Endothelial cell of umbilical vein (primary cell): ENCODE results near the gene MISFA. TPM values are rescaled to one million over a fixed set of nuclear protein-coding genes. Genes with fewer than 3 reads are reported as not detected.

Experiments used
- BruUV-seq: library from RNA; stranded (reverse); fragments of 400-500 nt; replicated peaks from 2 replicates; lab custom pipeline; 2021; lab: Mats Ljungman, UMichigan
- CTCF ChIA-PET: fragments of 300-600, 350-600 bp; sonication (Branson Sonifier 250); formaldehyde crosslinking; loops from one replicate; lab custom pipeline; 2021; ENCODE audit warnings: antibody characterized with exemption, inconsistent platforms; lab: Charles Lee
- POLR2A ChIA-PET: fragments of 300-600, 350-600 bp; sonication (Branson Sonifier 250); formaldehyde crosslinking; loops from one replicate; lab custom pipeline; 2021; ENCODE audit warnings: antibody characterized with exemption, inconsistent platforms; lab: Charles Lee
- DNase-seq: peaks from one replicate; pipeline ENCODE4 v3.0.0-alpha.2; 2011; ENCODE audit warnings: low read depth, low spot score
- FAIRE-seq: peaks from 2 replicates; lab custom pipeline; 2011; peaks lifted over from hg19 to GRCh38; lab: Jason Lieb, UNC
- H2AFZ ChIP-seq: 2 replicates; pipeline ENCODE4 v1.6.0; 2012; ENCODE audit warnings: low read depth, low read length, control low read depth, inconsistent platforms
- H3K27ac ChIP-seq: 2 replicates; pipeline ENCODE4 v1.5.1; 2011; ENCODE audit warnings: low read depth, mild to moderate bottlenecking, control low read depth, low read length, moderate library complexity; ENCODE audit not compliant: insufficient read depth
- H3K27me3 ChIP-seq, 2 experiments: 2 replicates each; pipeline versions ENCODE4 v1.6.0 to v1.6.1; 2011; ENCODE audit warnings: low read length in 2 of 2, mixed read lengths in 1 of 2; ENCODE audit not compliant: control insufficient read depth in 2 of 2, insufficient read depth in 2 of 2
- H3K36me3 ChIP-seq, 2 experiments: 2 replicates in 1 of 2; 3 replicates in 1 of 2; pipeline ENCODE4 v1.5.1; 2011; ENCODE audit warnings: low read length in 2 of 2, mild to moderate bottlenecking in 1 of 2, moderate library complexity in 1 of 2; ENCODE audit not compliant: control insufficient read depth in 2 of 2, insufficient read depth in 2 of 2; ENCODE audit errors: extremely low read depth in 1 of 2
- H3K4me1 ChIP-seq: 3 replicates; pipeline ENCODE4 v1.5.1; 2011; ENCODE audit warnings: mild to moderate bottlenecking, low read length; ENCODE audit not compliant: control insufficient read depth, insufficient read depth; ENCODE audit errors: extremely low read depth
- H3K4me2 ChIP-seq: 2 replicates; pipeline ENCODE4 v1.6.1; 2011; ENCODE audit warnings: low read length, control low read depth, mixed read lengths; ENCODE audit not compliant: insufficient read depth
- H3K4me3 ChIP-seq, 3 experiments: fragments of 200-600 bp in 1 of 3; sonication (generic), shearing (Covaris generic) in 1 of 3; replicated peaks in 1 of 3; 2 replicates each; pipeline ENCODE4 v1.5.1; 2011 to 2016; ENCODE audit warnings: control low read depth in 3 of 3, low read length in 3 of 3, mild to moderate bottlenecking in 2 of 3, inconsistent platforms in 1 of 3, low read depth in 1 of 3, moderate library complexity in 1 of 3; ENCODE audit not compliant: insufficient read depth in 1 of 3
- H3K79me2 ChIP-seq: 2 replicates; pipeline ENCODE4 v1.6.0; 2012; ENCODE audit warnings: low read length, inconsistent platforms; ENCODE audit not compliant: control insufficient read depth, insufficient read depth
- H3K9ac ChIP-seq: replicated peaks from 2 replicates; pipeline ENCODE3; 2011; ENCODE audit warnings: low read length, control low read depth; ENCODE audit not compliant: insufficient read depth; ENCODE audit errors: extremely low read depth
- H3K9me1 ChIP-seq: replicated peaks from 3 replicates; pipeline ENCODE4 v1.6.0; 2011; ENCODE audit warnings: mild to moderate bottlenecking, low read length; ENCODE audit not compliant: control insufficient read depth, insufficient read depth; ENCODE audit errors: extremely low read depth
- H3K9me3 ChIP-seq: replicated peaks from 2 replicates; pipeline ENCODE4 v1.5.1; 2012; ENCODE audit warnings: low read length, inconsistent platforms; ENCODE audit not compliant: control insufficient read depth, insufficient read depth
- H4K20me1 ChIP-seq: replicated peaks from 2 replicates; pipeline ENCODE3; 2011; ENCODE audit warnings: mild to moderate bottlenecking, low read length; ENCODE audit not compliant: control insufficient read depth, insufficient read depth; ENCODE audit errors: extremely low read depth
- CTCF ChIP-seq, 2 donors: IDR thresholded peaks; 1 replicate in 1 of 2; 2 replicates in 1 of 2; pipeline ENCODE4 v1.5.1; 2011; ENCODE audit warnings: low read length in 2 of 2, mild to moderate bottlenecking in 2 of 2, moderate library complexity in 2 of 2, control low read depth in 1 of 2, inconsistent platforms in 1 of 2, low read depth in 1 of 2; ENCODE audit not compliant: insufficient read depth in 1 of 2; ENCODE audit errors: extremely low read depth in 1 of 2
- EZH2 ChIP-seq: IDR thresholded peaks from 2 replicates; pipeline ENCODE4 v1.6.1; 2012; ENCODE audit warnings: borderline replicate concordance, low read depth, mild to moderate bottlenecking, moderate library complexity, low read length, inconsistent platforms; ENCODE audit not compliant: severe bottlenecking
- FOS ChIP-seq: IDR thresholded peaks from 2 replicates; pipeline ENCODE4 v1.6.1; 2011; ENCODE audit warnings: mild to moderate bottlenecking, low read length, moderate library complexity, borderline replicate concordance; ENCODE audit not compliant: insufficient read depth
- GATA2 ChIP-seq: IDR thresholded peaks from 2 replicates; pipeline ENCODE4 v1.7.0; 2011; ENCODE audit warnings: low read depth, mild to moderate bottlenecking, moderate library complexity, mixed read lengths, low read length; ENCODE audit not compliant: insufficient read length, insufficient read depth
- JUN ChIP-seq: IDR thresholded peaks from 2 replicates; pipeline ENCODE4 v1.6.1; 2011; ENCODE audit warnings: borderline replicate concordance, low read depth; ENCODE audit not compliant: insufficient read length, insufficient read depth
- MYC ChIP-seq: IDR thresholded peaks from one replicate; pipeline ENCODE4 v1.6.1; 2011; ENCODE audit warnings: mild to moderate bottlenecking, low read depth, low read length
- POLR2A ChIP-seq: IDR thresholded peaks from 2 replicates; pipeline ENCODE4 v1.6.1; 2012; ENCODE audit warnings: low read depth, mild to moderate bottlenecking, control low read depth, low read length
- POLR2AphosphoS5 ChIP-seq: IDR thresholded peaks from 2 replicates; pipeline ENCODE4 v1.6.1; 2012; ENCODE audit warnings: low read depth, mild to moderate bottlenecking, control low read depth, low read length, moderate library complexity; ENCODE audit not compliant: insufficient read depth
- dilution Hi-C: fragments of 300-500 bp; cut with MboI; formaldehyde crosslinking; loops from one replicate; pipeline ENCODE4 v1.15.0; 2019; ENCODE audit warnings: low sequenced_read_pairs; ENCODE audit not compliant: extremely low pct_ligation_motif_present
- intact Hi-C: fragments of 100-400 bp; cut with micrococcal nuclease; formaldehyde crosslinking; loops from one replicate; pipeline ENCODE4 v1.10.0; 2022
- polyA plus RNA-seq, 4 experiments: library from polyadenylated mRNA; depleted of rRNA in 3 of 4; stranded (reverse) in 3 of 4; unstranded in 1 of 4; fragments of >200 nt; gene quantifications; 2 replicates each; pipeline versions ENCODE4 v1.2.1 to v1.2.3, GENCODE V29; 2011 to 2012; ENCODE audit warnings: missing spikeins in 1 of 4
- total RNA-seq: library from RNA; stranded (reverse); gene quantifications from 2 replicates; pipeline ENCODE4 v1.2.3, GENCODE V29; 2021
- TF ChIP-seq, protein P1 (sequence below): IDR thresholded peaks from 2 replicates; pipeline ENCODE4 v1.6.1; 2011; ENCODE audit not compliant: insufficient read depth, insufficient read length

The MISFA gene
- total and polyA plus RNA-seq, 2 donors (not counting 3 experiments of a cell fraction or from before 2014, with no cell fraction given): 1.4 to 3.6 TPM

- Histone ChIP-seq H3K36me3 (no peaks in the 10 kb centered on the region), H4K20me1 (peaks cover 3% of the 10 kb centered on the region), H3K9me3 (no peaks in the 10 kb centered on the region), H3K4me2 (peak overlapping the region; percentile 100), H3K4me1 (peaks cover 16% of the 10 kb centered on the region), H3K27me3 (no peaks in the 10 kb centered on the region), H3K9ac (no peak overlapping the region), H3K9me1 (no peaks in the 10 kb centered on the region), H2AFZ (no peak overlapping the region), H3K79me2 (peaks cover 54% of the 10 kb centered on the region), H3K27ac (no peak overlapping the region), H3K4me3 (peak overlapping the region in 2 of 3 experiments; percentile 97 to 99)
- TF ChIP-seq, protein P1, sequence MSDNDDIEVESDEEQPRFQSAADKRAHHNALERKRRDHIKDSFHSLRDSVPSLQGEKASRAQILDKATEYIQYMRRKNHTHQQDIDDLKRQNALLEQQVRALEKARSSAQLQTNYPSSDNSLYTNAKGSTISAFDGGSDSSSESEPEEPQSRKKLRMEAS: no peak
- TF ChIP-seq EZH2 (no peak), MYC (no peak), POLR2AphosphoS5 (no peak), CTCF (IDR thresholded peaks at IDR 0.05; ENCODE audit: extremely low read depth in 1 of 2, insufficient read depth in 1 of 2, low read depth in 1 of 2, low read length in 2 of 2) (no peak), POLR2A (no peak), GATA2 (no peak), JUN (no peak), FOS (no peak)
- ChIA-PET POLR2A (interaction anchor here (0.7 to 2.2 kb wide), 3 partner anchors 11 to 106 kb away, joined by 4 to 9 read pairs (median 5); partner anchors contain the start of genes TSG101 and UEVLD), CTCF (interaction anchor here (1.0 to 4.0 kb wide), 7 partner anchors 17 to 517 kb away, joined by 3 to 13 read pairs (median 3); no protein-coding TSS in a partner anchor)
- no TSS peak for BruUV-seq
- DNase-seq (no peak), FAIRE-seq (no peak)
- dilution Hi-C loops: no loop called here
- intact Hi-C loops: no loop called here
These were observed 33.3 kb downstream of the MISFA start for GRCh38 chr11:18632841-18633240.
